Stimulated activated CD8-positive, alpha-beta memory T cell treated with anti-CD3 and anti-CD28 coated beads, Interleukin-7, amount 100 ng/mL, for 24 hours (primary cell): Measurements from ENCODE around the gene OR4D10.

Source experiments
- DNase-seq: peaks from one replicate; pipeline ENCODE4 v3.0.0-alpha.2; 2020; ENCODE audit warnings: low read depth

Gene OR4D10

DNA sequence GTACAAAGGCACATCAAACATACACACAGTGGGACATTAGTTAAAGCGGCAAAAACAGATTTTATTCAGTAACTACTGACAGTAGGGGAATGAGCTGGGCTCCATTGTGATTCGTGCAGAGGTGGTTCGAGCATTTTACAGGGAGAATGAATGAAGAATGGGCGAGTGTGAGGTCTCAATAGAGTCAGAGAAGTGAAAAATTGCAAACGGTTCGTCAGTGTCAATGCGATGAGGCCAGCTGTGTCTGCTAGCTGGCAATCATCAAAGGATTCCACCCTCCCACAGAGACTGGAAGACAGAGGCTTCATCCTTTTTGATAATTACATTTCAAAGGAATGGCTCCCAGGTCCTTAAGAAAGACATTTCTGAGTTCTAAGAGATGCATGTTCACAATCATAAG lies 55.6 kb downstream of the OR4D10 start:
- DNase-seq = no peak
